GM18505 (cell line): Measurements from ENCODE around the gene DHX9.

Experiments
- ATAC-seq: cut with Tn5 transposase; IDR thresholded peaks from one replicate; pipeline ENCODE4 v1.9.1; 2021; ENCODE audit not compliant: unreplicated experiment
- POLR2A ChIP-seq: IDR thresholded peaks from 4 replicates; pipeline ENCODE4 v1.6.1; 2011; ENCODE audit warnings: borderline replicate concordance; ENCODE audit not compliant: insufficient read depth, insufficient read length; ENCODE audit errors: extremely low read depth

The DHX9 gene

DNA sequence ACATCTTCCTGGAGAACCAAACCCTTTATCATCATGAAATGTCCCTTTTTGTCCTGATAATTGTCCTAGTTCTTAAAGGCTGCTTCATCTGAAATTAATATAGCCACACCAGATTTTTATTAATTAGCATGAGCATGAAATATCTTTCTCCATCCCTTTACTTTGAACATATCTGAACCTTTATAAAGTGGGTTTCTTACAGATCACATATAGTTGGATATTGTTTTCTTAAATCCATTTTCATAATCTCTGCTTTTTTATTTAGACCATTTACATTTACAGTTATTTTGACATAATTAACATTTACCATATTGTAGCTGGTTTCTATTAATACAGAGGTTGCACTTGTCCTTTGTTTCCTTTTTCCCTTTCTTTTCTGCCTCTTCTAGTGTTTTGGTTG is 96.6 kb downstream of the DHX9 start:
- no peak for TF ChIP-seq POLR2A
- no peak for ATAC-seq
